Gastroesophageal sphincter (tissue), 4 donors: ENCODE data around the gene SCAMP1. TPM values are rescaled to one million over a fixed set of nuclear protein-coding genes. Genes with fewer than 3 reads are reported as not detected.

ENCODE experiments used
- ATAC-seq: fragments of 150-250 bp; one replicate; pipeline ENCODE4 v1.9.1; 2016; ENCODE audit warnings: mild to moderate bottlenecking, moderate library complexity
- H3K27ac ChIP-seq, 4 donors: fragments of 200-600 bp; sonication (generic) in 3 of 4; 1 replicate in 3 of 4; 2 replicates in 1 of 4; pipeline ENCODE4 v1.5.1; 2016 to 2019
- H3K27me3 ChIP-seq: fragments of 200-600 bp; sonication (generic); one replicate; pipeline ENCODE4 v1.5.1; 2019
- H3K36me3 ChIP-seq, 2 donors: fragments of 200-600 bp; sonication (generic); one replicate each; pipeline ENCODE4 v1.5.1; 2019; ENCODE audit warnings: control low read depth in 1 of 2
- H3K4me1 ChIP-seq, 3 donors: fragments of 200-600 bp; sonication (generic); 1 replicate in 2 of 3; 2 replicates in 1 of 3; pipeline ENCODE4 v1.5.1; 2016 to 2019; ENCODE audit warnings: control low read depth in 2 of 3
- H3K4me3 ChIP-seq, 2 donors: fragments of 200-600 bp; sonication (generic); one replicate each; pipeline ENCODE4 v1.5.1; 2019; ENCODE audit warnings: mild to moderate bottlenecking in 1 of 2, moderate library complexity in 1 of 2
- H3K9me3 ChIP-seq, 3 donors: fragments of 200-600 bp; sonication (generic); one replicate each; pipeline ENCODE4 v1.5.1; 2017 to 2019; ENCODE audit warnings: control low read depth in 2 of 3
- CTCF ChIP-seq, 4 experiments: fragments of 200-600 bp in 2 of 4; fragments of 450-650 bp in 2 of 4; sonication (generic) in 1 of 4; IDR thresholded peaks; one replicate each; pipeline ENCODE4 v1.5.1; 2017 to 2019; ENCODE audit warnings: antibody characterized with exemption in 4 of 4, mild to moderate bottlenecking in 2 of 4, moderate library complexity in 2 of 4
- EP300 ChIP-seq: sonication (generic); formaldehyde crosslinking; IDR thresholded peaks from one replicate; pipeline ENCODE4 v1.6.1; 2017; ENCODE audit warnings: antibody characterized with exemption, mild to moderate bottlenecking
- POLR2A ChIP-seq, 2 donors: fragments of 450-650 bp; IDR thresholded peaks; one replicate each; pipeline ENCODE4 v1.6.1; 2017; ENCODE audit warnings: antibody characterized with exemption in 2 of 2, mild to moderate bottlenecking in 2 of 2, moderate library complexity in 1 of 2
- POLR2AphosphoS5 ChIP-seq: sonication (generic); formaldehyde crosslinking; IDR thresholded peaks from one replicate; pipeline ENCODE4 v1.6.1; 2017; ENCODE audit warnings: antibody characterized with exemption
- WGBS, 2 donors: methylation state at CpG; one replicate each; pipeline ENCODE4 v1.1.5; 2018; ENCODE audit warnings: low coverage in 1 of 2; 5-methylcytosine and 5-hydroxymethylcytosine counted together
- total RNA-seq, 4 donors: library from RNA; depleted of rRNA; stranded (reverse); fragments of >200 nt; gene quantifications; one replicate each; pipeline ENCODE4 v1.1.0, GENCODE V29; 2016

Gene SCAMP1
- total RNA-seq, 4 donors from 2014 or later, result 32.1 to 45.8 (median 38.9) TPM

- H3K4me3 ChIP-seq, result no peak overlapping the region
- TF ChIP-seq POLR2AphosphoS5 (no peak), CTCF (IDR thresholded peaks at IDR 0.05) (no peak), POLR2A (IDR thresholded peaks at IDR 0.05) (no peak), EP300 (no peak)
- 83 to 100% methylated on average over 2 of the region's 2 CpGs for WGBS, 2 donors
- ATAC-seq, result no peak
- H3K27me3 ChIP-seq, result no peaks in the 10 kb centered on the region
- H3K27ac ChIP-seq, result no peak overlapping the region
- peaks cover 5 to 53% (median 34%) of the 10 kb centered on the region in 3 donors for H3K4me1 ChIP-seq
- H3K9me3 ChIP-seq, result no peaks in the 10 kb centered on the region
- H3K36me3 ChIP-seq, result no peaks in the 10 kb centered on the region
Observed at GRCh38 chr5:78521455-78521854, 161.0 kb downstream of the SCAMP1 start.

- H3K36me3 ChIP-seq, result no peaks in the 10 kb centered on the region
- H3K27ac ChIP-seq, result peak overlapping the region in 2 of 4 donors; percentile 48 to 72
- H3K4me1 ChIP-seq, result peaks cover 8 to 65% (median 44%) of the 10 kb centered on the region in 3 donors
- no peak overlapping the region for H3K4me3 ChIP-seq
- H3K27me3 ChIP-seq, result no peaks in the 10 kb centered on the region
- ATAC-seq, result no peak
- H3K9me3 ChIP-seq, result no peaks in the 10 kb centered on the region
- 76 to 78% methylated on average over 8 to 9 of the region's 9 CpGs for WGBS, 2 donors
- no peak for TF ChIP-seq EP300
- no peak for TF ChIP-seq POLR2A (IDR thresholded peaks at IDR 0.05)
- TF ChIP-seq CTCF (IDR thresholded peaks at IDR 0.05), result no peak
- TF ChIP-seq POLR2AphosphoS5, result no peak
Observed at GRCh38 chr5:78522476-78523260, 162.3 kb downstream of the SCAMP1 start.

- Histone ChIP-seq H3K9me3 (no peaks in the 10 kb centered on the region), H3K27ac (peak overlapping the region in 3 of 4 donors; percentile 48 to 72 (median 72)), H3K27me3 (no peaks in the 10 kb centered on the region), H3K4me3 (no peak overlapping the region), H3K4me1 (peaks cover 13 to 65% (median 45%) of the 10 kb centered on the region in 3 donors), H3K36me3 (no peaks in the 10 kb centered on the region)
- ATAC-seq, result no peak
- TF ChIP-seq POLR2A (IDR thresholded peaks at IDR 0.05), result no peak
- TF ChIP-seq CTCF (IDR thresholded peaks at IDR 0.05), result no peak
- no peak for TF ChIP-seq EP300
- TF ChIP-seq POLR2AphosphoS5, result no peak
- WGBS, 2 donors, result 57 to 70% methylated on average over 12 to 14 of the region's 15 CpGs
Observed at GRCh38 chr5:78523314-78524193, 163.1 kb downstream of the SCAMP1 start.

- H3K9me3 ChIP-seq, result no peaks in the 10 kb centered on the region
- H3K27ac ChIP-seq, result peak overlapping the region in 3 of 4 donors; percentile 80 to 87 (median 80)
- peaks cover 9 to 69% (median 41%) of the 10 kb centered on the region in 3 donors for H3K4me1 ChIP-seq
- TF ChIP-seq POLR2AphosphoS5, result peak; percentile 49
- TF ChIP-seq EP300, result no peak
- no peak for TF ChIP-seq CTCF (IDR thresholded peaks at IDR 0.05)
- peak; percentile 44 for ATAC-seq
- 63 to 72% methylated on average over 6 to 7 of the region's 7 CpGs for WGBS, 2 donors
- no peaks in the 10 kb centered on the region for H3K36me3 ChIP-seq
- no peaks in the 10 kb centered on the region for H3K27me3 ChIP-seq
- no peak overlapping the region for H3K4me3 ChIP-seq
Observed at GRCh38 chr5:78526049-78526525, 165.7 kb downstream of the SCAMP1 start.
